CD4-positive, alpha-beta T cell treated with Interleukin-6 for 4 hours (primary cell): ENCODE data around the gene NUAK1.
"Not testable (repeated sequence)": the region's sequence is repeated elsewhere in the genome, so short reads cannot be mapped to it uniquely, and the experiment has no call there.

Experiments used
- DNase-seq: peaks from one replicate; pipeline ENCODE4 v3.0.0-alpha.2; 2020; ENCODE audit warnings: mixed read lengths

The NUAK1 gene

DNA sequence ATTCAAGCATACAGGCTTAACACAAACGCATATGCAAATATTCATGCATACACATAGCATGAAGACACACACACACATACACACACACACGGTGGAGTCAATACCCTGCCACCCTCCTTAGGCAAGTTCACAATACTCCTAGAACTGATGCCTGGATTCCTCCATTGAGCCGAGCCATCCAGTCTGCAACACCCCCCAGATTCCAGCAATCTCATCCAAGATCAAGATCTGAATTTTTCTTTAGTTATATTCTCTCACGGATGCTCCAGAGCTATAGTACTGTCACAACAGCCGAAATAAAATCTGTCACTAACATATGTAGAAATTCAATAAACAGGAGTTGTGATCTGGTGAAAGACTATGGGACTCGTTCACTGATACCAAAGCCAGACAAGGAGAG lies 110.8 kb downstream of the NUAK1 start:
- DNase-seq: no peak

DNA sequence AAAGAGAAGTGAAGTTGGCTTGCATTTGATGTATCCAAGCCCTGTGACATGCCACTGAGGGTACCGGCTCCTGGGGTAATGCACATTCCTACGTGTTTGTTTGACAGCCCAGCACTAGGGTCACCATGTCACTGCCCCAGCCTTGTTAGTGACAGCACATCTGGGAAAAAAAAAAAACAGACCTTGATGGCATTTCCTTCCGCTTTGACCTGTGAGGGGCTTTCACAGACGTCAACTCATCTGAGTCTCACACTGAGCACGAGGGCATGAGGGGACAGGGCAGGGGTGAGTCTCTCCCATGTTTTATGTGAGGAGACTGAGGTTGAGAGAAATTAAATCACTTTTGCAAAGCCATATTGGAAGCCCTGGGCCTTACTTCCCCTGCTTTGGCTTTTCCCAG lies 111.5 kb downstream of the NUAK1 start:
- DNase-seq: no peak

DNA sequence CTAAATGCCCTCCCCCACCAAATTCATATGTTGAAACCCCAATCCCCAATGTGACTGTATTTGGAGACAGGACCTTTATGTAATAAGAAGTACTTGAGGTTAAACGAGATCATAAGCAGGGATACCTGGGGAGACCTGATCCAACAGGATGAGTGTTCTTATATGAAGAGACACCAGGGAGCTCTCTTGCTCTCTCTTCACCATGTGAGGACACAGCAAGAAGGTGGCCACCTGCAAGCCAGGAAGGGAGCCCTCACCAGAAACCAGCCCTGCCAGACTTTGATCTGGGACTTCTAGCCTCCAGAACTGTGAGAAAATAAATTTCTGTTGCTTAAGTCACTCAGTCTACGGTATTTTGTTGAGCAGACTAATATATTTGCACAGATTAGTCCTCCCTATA lies 113.6 kb downstream of the NUAK1 start:
- DNase-seq: no peak

DNA sequence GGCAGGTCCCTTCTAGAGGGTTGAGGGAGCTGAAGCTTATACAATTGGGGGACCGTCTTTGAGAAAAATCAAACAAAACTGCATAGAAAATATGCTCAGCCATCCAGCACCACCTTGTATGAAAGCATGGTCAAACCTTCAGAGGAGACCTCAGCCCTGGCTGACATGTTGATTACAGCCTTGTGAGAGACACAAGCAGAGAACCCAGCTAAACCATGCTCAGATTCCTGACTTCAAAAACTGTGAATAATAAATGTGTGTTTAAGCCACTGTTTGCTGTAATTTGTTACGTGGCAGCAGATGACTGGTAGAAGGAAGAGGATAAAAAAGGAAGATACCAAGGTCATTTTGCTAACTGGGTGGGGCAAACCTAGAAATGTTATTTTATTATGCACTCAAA lies 115.7 kb downstream of the NUAK1 start:
- no peak for DNase-seq

DNA sequence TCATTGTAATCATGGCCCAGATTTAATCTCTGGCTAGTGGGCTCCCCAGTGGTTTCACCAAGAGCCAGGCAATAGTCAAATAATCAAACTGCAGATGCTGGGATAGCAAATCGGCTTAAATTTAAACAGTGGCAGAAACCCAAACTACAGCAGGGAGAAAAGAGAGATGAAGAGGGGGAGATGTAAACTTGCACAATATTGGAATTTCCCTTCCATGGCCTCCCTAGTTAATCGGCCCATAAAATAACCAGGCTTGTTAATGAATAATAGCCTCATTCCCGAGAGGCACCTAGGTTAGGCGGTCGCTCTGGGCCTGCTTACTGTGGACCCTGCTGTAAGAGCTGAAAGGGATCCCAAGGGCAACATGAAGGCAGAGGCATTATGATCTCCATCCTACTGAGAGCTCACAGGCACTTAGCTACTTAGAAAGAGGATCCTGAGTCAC lies 116.2 kb downstream of the NUAK1 start:
- DNase-seq: no peak

DNA sequence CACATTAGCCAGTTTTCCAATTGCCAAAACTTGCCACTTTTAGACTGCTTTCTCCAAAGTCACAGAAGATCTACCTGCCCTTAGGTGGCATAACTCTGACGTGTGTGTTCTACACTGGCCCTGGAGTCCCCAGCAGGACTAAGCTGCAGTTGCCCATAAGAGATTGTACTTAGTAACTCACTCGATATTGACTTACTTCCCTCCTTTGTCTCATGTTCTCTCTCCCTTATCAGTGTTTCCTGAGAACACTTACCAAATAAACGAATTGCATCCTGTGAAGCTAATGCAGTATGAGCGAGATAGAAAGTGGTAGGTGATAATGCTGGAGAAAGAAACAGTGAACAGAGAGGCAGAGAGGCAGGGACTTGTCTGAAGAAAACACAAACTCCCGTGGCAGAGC lies 117.2 kb downstream of the NUAK1 start:
- DNase-seq: no peak

DNA sequence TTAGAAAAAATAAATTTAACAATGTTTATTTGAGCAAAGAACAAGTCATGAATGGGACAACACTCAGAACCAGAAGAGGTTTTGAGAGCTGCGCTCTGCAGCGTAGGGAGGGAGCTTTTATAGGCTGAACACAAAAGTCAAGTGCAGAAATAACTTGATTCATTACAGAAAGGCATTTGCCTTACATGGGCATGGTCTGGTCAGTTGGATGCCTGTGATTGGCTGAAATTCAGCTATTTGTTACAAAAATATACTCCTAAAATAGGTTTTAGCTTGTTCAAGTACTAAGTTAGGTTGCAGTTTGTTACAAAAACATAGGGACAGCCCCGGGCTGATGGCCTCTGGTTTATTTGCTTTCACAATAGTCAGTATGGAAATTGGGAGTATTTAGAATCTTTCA lies 118.0 kb downstream of the NUAK1 start:
- DNase-seq: no peak

DNA sequence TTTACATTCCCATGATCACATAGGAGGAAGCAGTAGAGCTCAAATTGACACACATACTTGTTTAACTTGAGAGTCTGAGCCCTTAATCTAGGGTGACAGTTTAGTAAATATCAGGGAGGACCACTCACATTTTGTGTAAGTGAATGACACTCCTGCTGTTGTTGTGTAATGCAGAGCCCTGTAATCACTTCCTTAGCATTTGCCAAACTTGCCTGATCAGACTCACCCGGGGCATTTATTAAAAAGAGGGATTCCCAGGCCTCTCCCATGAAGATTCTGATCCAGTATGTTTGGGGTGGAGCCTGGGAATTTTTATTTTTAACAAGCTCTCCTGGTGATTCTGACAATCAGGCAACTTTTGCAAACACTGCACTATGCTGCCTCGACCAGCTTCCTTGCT lies 119.6 kb downstream of the NUAK1 start:
- no peak for DNase-seq

DNA sequence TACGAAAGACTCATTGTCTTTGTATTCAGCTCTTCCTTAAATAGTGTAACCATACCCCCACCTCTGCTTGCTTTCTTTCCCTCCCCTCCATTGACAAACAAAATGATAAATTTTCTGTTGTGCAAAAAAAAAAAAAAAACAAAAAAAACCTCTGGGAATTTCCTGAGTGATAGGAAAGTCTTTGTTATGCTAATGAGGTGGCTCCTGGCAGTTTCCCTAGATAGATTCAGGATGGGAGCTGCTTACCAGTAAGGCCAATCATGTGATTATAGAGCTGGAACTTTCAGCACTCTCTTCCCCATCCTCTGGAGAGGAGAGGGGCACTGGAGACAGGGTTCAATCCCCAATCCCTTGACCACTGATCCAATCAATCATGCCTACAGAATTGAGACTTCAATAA lies 120.5 kb downstream of the NUAK1 start:
- DNase-seq: no peak

DNA sequence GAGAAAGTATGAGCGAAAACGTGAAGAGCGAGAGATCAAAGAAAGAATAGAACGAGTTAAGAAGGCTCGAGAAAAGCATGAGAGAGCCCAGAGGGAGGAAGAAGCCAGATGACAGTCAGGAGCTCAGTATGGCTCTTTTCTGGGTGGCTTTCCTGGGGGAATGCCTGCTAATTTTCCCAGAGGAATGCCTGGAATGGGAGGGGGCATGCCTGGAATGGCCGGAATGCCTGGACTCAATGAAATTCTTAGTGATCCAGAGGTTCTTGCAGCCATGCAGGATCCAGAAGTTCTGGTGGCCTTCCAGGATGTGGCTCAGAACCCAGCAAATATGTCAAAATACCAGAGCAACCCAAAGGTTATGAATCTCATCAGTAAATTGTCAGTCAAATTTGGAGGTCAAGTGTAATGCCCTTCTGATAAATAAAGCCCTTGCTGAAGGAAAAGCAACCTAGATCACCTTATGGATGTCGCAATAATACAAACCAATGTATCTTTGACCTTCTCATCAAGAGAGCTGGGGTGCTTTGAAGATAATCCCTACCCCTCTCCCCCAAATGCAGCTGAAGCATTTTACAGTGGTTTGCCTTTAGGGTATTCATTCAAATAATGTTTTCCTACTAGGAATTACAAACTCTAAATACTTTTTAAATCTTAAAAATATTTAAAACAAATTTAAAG lies 122.0 kb downstream of the NUAK1 start:
- not testable (repeated sequence) for DNase-seq

DNA sequence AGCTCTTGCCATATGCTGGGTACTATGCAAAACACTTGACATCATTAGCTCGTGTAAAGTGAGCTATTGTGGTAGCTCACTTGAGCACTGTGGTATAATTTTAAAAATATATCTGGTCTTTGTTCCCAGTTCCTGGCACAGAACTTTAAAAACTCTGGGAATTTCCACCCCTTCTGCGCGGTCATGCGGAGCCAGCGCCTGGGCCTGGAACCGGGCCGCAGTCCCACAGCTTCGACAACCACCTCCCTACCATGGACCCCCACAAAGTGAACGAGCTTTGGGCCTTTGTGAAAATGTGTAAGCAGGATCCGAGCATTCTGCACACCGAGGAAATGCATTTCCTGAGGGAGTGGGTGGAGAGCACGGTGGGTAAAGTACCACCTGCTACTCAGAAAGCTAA lies 123.1 kb downstream of the NUAK1 start:
- no peak for DNase-seq

DNA sequence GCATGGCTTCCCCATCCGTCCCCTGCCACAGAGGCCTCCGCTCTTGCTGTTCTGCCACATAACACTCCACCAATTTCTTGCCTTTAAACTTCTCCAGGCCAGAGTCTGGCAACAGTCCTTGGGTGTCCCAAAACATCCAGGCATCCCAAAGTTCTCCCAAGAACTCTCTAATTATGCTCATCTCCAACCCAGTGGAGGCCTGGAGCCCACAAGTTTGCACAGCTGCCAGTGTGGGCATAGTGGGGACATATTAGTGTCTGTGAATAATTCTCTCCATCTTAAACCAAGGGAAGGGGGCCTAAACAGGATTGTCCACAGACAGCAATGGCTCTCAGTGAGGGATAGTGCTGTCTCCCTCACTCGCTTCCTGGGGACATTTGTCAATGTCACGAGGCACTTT lies 124.8 kb downstream of the NUAK1 start:
- DNase-seq: no peak
